ENCODE data around the gene NIM1K. TPM values are rescaled to one million over a fixed set of nuclear protein-coding genes. Genes with fewer than 3 reads are reported as not detected.
"Not testable (repeated sequence)": the region's sequence is repeated elsewhere in the genome, so short reads cannot be mapped to it uniquely, and the experiment has no call there.

Gene NIM1K
- total RNA-seq, 1 donor from 2014 or later, result not detected

DNA sequence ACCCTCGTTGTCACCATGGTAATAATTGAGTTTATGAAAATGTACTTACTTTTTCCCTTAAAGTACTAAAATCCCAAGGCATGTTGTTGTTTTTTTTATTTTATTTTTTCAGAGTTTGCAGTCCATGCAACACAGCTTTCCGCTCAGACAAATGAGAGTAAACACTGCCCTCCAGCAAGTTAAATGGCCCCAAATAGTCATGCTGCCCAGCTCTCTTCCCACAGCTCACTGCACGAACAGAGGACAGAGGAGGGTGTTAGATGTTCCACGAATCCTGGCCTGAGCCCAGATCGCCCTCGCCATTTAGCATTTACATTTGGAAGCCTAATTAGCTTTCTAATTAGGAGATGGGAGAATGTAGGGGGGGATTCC lies 1.9 kb downstream of the NIM1K start:
- Histone ChIP-seq H3K27ac (peak overlapping the region; percentile 58), H3K27me3 (no peaks in the 10 kb centered on the region), H3K4me1 (peaks cover 28% of the 10 kb centered on the region), H3K4me3 (peak overlapping the region in 1 of 2 donors; percentile 54), H3K9me3 (no peaks in the 10 kb centered on the region), H3K36me3 (no peaks in the 10 kb centered on the region)
- no peak for TF ChIP-seq POLR2A (IDR thresholded peaks at IDR 0.05)
- TF ChIP-seq, protein P1, sequence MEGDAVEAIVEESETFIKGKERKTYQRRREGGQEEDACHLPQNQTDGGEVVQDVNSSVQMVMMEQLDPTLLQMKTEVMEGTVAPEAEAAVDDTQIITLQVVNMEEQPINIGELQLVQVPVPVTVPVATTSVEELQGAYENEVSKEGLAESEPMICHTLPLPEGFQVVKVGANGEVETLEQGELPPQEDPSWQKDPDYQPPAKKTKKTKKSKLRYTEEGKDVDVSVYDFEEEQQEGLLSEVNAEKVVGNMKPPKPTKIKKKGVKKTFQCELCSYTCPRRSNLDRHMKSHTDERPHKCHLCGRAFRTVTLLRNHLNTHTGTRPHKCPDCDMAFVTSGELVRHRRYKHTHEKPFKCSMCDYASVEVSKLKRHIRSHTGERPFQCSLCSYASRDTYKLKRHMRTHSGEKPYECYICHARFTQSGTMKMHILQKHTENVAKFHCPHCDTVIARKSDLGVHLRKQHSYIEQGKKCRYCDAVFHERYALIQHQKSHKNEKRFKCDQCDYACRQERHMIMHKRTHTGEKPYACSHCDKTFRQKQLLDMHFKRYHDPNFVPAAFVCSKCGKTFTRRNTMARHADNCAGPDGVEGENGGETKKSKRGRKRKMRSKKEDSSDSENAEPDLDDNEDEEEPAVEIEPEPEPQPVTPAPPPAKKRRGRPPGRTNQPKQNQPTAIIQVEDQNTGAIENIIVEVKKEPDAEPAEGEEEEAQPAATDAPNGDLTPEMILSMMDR (IDR thresholded peaks at IDR 0.05), result no peak
- TF ChIP-seq POLR2AphosphoS5 (IDR thresholded peaks at IDR 0.05; ENCODE audit: insufficient read depth in 1 of 2, low read depth in 1 of 2), result no peak
- intact Hi-C loops (cut with DNase I), result no loop called here
- no peak for DNase-seq (ENCODE audit: extremely low spot score in 2 of 2)

DNA sequence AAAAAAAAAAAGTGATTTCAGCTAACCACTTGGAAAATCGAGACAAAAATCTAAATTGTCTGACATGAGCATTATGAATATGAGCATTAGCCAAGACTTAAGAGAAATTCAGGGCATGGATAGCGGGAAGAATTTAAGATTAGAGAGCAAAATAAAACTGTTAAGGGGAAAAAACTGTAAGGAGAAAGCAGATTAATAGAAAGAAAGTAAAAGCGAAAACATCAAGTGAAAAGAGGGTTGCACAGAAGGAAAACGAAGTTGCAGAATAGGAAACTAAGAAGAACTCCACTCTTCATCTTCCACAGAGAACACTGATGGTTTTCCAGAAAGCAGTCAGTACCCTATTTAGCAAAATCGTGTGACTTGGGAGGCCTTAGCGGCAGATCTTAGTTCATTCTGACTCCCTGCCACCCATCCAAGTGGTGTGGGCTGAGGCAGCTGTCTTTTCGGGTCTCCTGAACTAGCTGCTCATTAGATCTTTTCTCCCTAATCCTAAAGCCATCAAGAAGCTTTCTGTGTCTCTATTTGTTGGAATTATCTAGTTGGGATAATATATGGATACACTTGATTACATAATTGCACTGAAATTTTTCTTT lies 3.7 kb downstream of the NIM1K start:
- DNase-seq (ENCODE audit: extremely low spot score in 2 of 2), result no peak
- H3K4me3 ChIP-seq, result no peak overlapping the region
- intact Hi-C loops (cut with DNase I), result no loop called here
- H3K36me3 ChIP-seq, result no peaks in the 10 kb centered on the region
- no peak overlapping the region for H3K27ac ChIP-seq
- H3K9me3 ChIP-seq, result no peaks in the 10 kb centered on the region
- TF ChIP-seq, protein P1 (IDR thresholded peaks at IDR 0.05), result no peak
- TF ChIP-seq POLR2AphosphoS5 (IDR thresholded peaks at IDR 0.05; ENCODE audit: insufficient read depth in 1 of 2, low read depth in 1 of 2) (no peak), POLR2A (IDR thresholded peaks at IDR 0.05) (no peak)
- peaks cover 28% of the 10 kb centered on the region for H3K4me1 ChIP-seq
- no peaks in the 10 kb centered on the region for H3K27me3 ChIP-seq

DNA sequence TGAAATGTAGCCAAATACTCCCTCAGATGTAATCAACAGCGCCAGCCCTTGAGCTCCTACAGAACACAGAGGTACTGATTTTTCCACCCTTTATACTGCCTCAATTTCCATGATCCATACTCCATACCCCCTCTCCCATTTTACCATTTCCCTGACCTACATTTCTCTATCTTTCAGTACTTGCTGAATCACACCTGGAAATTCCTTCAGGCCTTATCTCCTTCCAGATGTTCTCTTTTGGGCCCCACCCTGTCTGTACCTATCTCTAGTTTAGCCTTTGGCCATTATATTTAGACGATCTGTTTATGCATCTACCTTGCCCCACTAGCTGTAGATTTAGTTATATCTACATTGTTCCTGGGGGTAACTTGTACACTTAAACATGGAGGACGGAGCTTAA lies 5.5 kb downstream of the NIM1K start:
- Histone ChIP-seq H3K27me3 (no peaks in the 10 kb centered on the region), H3K27ac (no peak overlapping the region), H3K4me3 (no peak overlapping the region), H3K9me3 (no peaks in the 10 kb centered on the region), H3K36me3 (no peaks in the 10 kb centered on the region), H3K4me1 (peaks cover 16% of the 10 kb centered on the region)
- intact Hi-C loops (cut with DNase I), result no loop called here
- no peak for DNase-seq (ENCODE audit: extremely low spot score in 2 of 2)
- TF ChIP-seq, protein P1 (IDR thresholded peaks at IDR 0.05), result no peak
- TF ChIP-seq POLR2A (IDR thresholded peaks at IDR 0.05) (no peak), POLR2AphosphoS5 (IDR thresholded peaks at IDR 0.05; ENCODE audit: insufficient read depth in 1 of 2, low read depth in 1 of 2) (no peak)

DNA sequence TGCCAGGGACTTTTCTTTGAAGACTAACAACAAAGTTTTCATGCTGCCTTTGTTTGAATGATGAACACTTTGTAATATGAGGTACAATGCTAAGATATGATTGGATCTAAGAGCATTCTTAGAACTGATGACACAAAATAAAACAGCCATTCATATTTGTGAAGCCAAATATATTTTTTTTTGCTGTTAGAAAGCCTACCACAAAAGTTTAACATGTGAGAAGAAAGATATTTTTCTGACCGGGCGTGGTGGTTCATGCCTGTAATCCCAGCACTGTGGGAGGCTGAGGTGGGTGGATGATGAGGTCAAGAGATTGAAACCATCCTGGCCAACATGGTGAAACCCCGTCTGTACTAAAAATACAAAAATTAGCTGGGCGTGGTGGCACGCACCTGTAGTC lies 9.4 kb downstream of the NIM1K start:
- H3K27me3 ChIP-seq; H3K36me3 ChIP-seq; DNase-seq (ENCODE audit: extremely low spot score in 2 of 2); H3K4me1 ChIP-seq; intact Hi-C loops (cut with DNase I); H3K9me3 ChIP-seq; H3K27ac ChIP-seq; H3K4me3 ChIP-seq: not testable (repeated sequence)

DNA sequence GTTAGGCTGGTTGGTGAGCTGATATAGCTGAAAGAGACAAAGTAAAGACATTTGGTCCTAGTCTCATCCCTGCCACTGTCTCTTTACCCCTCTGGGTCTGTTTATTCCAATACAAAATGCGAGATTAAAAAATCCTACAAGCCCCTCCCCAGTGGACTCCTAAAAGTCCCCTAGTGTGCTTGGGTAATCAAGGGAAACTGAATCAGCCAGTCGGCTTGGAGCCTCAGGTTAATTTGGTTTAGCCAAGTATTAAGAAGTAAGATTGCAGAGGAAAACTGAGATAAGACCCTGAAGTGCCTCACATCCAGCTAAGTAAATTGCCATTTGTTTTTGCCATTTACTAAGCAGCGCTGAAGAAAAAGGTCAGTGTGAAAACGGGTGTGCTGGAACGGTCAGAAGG lies 10.4 kb downstream of the NIM1K start:
- H3K4me1 ChIP-seq, result no peaks in the 10 kb centered on the region
- H3K27ac ChIP-seq, result no peak overlapping the region
- H3K4me3 ChIP-seq, result no peak overlapping the region
- no peaks in the 10 kb centered on the region for H3K36me3 ChIP-seq
- TF ChIP-seq POLR2A (IDR thresholded peaks at IDR 0.05) (no peak), POLR2AphosphoS5 (IDR thresholded peaks at IDR 0.05; ENCODE audit: insufficient read depth in 1 of 2, low read depth in 1 of 2) (no peak)
- TF ChIP-seq, protein P1 (IDR thresholded peaks at IDR 0.05), result no peak
- no peak for DNase-seq (ENCODE audit: extremely low spot score in 2 of 2)
- H3K9me3 ChIP-seq, result no peaks in the 10 kb centered on the region
- intact Hi-C loops (cut with DNase I), result no loop called here
- H3K27me3 ChIP-seq, result no peaks in the 10 kb centered on the region

Measured in vagina (tissue), 2 donors.